GM19023 (cell line): ENCODE results near the gene KCNH2.

ENCODE experiments used
- ATAC-seq: cut with Tn5 transposase; IDR thresholded peaks from one replicate; pipeline ENCODE4 v1.9.1; 2021; ENCODE audit warnings: mild to moderate bottlenecking, moderate library complexity; ENCODE audit not compliant: unreplicated experiment

The KCNH2 gene

GRCh38 chr7:150950496-150951180, 27.5 kb downstream of the KCNH2 start:
- no peak for ATAC-seq

GRCh38 chr7:150949971-150950491, 28.1 kb downstream of the KCNH2 start:
- ATAC-seq = no peak

DNA sequence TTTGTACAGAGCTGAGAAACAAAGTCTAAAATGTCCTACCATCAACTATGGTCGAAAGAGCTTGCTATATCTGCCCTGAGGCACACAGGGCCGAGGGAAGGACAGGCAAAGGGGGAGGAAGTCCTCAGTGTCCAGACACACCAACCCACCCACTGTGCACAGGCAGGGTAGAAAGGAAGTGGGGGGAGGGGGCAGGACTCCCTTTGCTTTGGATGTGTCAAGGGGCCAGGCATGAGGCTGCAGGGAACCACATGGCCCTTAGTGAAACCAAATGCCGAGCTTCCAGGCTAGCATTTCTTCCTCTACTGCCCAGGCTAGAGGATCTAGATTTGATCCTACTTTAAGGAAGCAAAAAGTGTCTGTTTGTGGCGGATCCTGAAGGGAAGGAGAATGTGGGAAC, 28.6 kb downstream of the KCNH2 start:
- ATAC-seq = no peak

DNA sequence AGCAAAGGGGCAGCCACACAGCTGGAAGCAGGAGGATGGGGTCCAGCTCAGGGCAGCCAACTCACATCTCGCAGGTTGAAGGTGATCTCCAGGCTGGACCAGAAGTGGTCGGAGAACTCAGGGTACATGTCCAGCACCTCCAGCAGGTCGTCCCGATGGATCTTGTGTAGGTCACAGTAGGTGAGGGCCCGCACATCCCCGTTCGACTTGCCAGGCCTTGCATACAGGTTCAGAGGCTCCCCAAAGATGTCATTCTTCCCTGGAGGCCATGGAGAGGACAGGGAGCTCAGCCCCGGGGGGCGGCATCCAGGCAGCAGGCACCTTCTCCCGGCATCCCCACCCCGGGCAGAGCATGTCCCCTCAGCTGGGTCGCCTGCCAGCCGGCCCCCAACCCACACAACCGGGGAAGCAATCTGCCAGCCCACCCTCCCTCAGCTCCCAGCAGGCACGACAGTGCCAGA, 29.3 kb downstream of the KCNH2 start:
- ATAC-seq = no peak

DNA sequence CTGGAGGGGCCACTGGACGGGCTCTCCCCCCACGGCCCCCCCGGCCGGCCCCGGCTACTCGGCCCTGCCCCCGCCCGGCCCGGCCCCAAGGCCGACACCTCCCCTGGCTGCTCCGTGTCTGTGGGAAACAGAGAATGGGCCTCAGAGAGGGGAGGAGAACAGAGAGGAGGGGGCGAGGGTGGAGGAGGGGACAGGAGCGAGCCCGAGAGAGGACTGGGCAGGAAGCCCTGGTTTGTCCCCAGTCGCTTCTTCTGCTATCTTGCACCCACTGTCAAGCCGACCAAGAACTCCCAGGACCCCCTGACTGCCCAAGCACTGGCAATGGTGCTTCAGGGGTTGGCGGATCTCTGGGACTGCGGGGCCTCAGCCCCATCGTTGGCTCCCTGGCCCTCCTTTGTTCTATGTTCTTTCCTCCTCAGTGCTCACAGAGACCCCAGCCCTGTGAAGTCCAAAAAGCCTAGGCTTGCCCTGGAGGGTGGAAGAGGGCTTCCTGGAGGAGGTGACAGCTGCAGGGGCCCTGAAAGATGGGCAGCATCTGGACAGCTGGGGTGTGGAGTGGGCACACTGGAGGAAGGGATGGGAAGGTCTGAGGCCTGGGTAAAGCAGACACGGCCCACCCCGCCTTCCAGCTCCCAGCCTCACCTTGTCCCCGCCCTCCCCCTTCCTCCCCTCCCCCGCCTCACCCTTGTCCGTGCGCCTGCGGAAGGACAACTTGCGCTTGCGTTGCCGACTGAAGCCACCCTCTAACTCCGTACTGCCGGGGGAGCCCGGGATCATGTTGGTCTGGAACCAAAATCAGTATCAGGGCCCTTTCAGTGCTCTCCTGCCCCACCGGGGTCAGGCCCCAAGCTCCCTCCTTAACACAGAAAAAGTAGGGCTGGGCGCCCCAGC, 30.1 kb downstream of the KCNH2 start:
- no peak for ATAC-seq

GRCh38 chr7:150947241-150947745, 30.8 kb downstream of the KCNH2 start:
- ATAC-seq = no peak

GRCh38 chr7:150946421-150947240, 31.5 kb downstream of the KCNH2 start:
- no peak for ATAC-seq

- no peak for ATAC-seq
Measured at GRCh38 chr7:150945853-150946420, 32.2 kb downstream of the KCNH2 start.

DNA sequence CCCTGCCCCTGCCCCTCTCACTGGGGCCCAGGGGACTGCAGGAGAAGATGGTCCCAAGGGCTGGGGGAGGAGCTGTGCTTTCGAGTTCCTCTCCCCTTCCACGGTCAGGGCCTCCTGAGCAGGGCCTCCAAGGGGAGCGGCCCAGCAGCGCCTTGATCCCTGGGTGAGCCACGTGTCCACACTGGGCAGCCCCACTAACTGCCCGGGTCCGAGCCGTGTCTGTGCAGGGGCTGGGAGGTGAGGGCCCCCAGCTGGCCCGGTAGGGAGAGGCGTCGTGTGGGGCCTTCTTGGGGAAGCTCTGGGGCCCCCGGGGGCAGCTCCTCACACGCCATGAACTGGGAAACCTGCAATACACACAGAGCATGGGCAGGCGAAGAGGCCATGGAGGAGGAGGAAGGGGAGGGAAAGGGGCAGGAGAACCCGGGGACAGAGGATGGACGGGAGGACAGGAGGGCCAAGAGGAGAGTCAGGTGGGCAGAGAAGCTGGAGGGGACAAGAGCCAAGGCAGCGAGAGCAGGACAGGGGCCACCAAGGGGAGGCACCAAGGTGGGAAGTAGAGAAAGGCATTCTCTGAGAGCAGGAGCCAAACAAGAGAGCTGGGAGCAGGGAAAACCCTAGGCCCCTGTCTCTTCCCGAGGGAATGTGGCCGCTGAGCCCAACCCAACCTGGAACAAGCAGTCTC, 32.8 kb downstream of the KCNH2 start:
- ATAC-seq = no peak

DNA sequence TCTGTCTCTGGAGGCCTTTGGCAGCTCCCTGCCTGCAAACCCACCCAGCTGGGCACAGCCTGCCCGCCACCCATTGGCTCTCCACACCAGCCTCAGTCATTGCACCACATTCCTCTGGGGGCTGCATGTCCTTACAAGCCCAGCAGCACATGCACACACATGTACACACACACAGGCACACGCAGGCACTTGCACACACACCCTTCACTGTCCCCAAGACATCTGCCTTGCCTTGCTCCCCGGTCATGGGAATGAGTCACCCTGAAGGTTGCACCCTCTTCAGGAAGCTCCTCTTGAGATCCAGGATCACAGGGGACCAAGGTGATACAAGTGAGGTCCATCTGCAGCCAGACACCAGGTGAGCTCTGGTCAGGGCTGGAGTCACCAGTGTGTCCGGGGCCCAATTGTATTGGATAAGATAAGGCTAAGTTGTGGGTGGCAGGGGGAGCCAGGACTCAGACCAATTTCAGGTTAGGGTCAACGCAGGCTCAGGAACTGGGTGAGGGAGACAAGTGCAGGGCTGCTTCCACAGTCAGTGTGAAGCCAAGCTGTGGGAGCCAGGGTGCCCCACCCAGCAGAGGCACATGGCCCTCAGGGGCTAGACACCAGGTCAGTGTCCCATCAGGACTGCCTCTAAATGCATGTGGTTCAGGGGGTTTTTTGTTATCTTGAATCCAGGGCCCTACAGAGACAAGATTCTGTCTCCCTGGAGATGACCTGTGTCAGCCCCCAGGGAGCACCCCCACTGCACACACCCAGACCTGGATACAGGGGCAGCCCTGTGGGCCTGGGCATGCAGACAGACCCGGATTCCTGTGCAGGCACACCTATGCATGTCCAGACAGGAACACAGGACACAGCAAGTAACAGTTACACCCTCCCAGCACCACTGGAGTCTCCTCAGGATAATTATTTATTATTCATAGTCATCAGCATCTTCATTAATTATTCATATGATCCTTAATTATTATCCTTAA, 33.8 kb downstream of the KCNH2 start:
- no peak for ATAC-seq

GRCh38 chr7:150943453-150943814, 34.7 kb downstream of the KCNH2 start:
- ATAC-seq = no peak

- no peak for ATAC-seq
Measured at GRCh38 chr7:150942591-150943452, 35.3 kb downstream of the KCNH2 start.

DNA sequence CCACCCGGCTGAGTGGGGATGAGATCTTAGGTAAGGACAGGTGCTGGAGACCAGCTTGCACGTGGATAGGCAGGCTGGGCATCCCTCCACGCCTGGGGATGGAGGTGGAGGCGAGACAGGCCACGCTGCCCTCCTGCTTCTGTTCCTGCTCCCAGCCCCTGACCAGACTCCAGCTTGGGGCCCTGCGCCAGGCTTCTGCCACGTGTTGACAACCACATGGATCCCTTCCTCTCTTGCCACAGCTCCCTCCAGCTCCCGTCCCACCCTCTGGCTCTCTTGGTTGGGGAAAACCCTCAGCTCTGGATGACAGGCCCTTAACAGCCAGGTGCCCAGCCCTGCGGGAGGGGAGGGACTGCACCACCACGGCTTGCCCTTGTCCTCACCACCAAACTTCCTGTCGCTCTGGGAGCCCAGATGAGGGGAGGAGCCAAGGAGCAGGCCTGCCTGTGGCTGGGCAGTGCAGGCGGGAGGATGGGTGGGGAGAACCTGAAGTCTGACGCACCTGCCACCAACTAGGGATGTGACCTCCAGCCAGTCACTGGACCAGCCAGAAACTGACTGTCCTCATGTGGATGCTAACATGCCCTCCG, 36.0 kb downstream of the KCNH2 start:
- ATAC-seq = no peak

DNA sequence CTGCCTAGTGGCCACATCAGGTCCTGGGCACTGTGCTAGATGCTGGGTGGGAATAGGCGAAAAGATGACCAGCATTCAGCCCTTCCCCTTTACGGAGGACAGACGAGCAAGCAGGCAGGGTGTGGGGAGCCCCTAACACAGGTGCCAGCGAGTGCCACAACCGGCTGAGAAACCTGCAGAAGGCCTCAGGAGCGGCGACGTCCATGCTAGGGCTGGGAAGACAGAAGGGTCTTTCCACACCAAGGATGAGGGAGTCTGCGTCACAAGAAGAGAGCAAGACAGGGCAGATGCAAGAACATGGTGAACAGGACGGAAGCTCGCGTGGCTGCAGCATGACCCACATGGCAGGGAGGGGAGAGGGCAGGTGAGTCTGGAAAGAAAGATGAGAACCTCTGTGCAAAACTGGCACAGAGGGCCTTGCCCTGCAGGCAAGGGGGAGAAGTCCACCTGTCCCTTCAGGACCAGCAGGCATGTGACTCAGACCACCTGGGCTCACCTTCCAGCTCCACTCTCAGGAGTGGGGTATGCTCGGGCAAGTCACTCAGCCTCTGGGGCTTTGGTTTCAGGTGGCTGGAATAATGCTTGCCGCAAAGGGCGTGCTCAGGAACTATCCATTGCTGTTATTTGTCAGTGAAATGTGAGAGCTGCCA, 36.6 kb downstream of the KCNH2 start:
- ATAC-seq = no peak

DNA sequence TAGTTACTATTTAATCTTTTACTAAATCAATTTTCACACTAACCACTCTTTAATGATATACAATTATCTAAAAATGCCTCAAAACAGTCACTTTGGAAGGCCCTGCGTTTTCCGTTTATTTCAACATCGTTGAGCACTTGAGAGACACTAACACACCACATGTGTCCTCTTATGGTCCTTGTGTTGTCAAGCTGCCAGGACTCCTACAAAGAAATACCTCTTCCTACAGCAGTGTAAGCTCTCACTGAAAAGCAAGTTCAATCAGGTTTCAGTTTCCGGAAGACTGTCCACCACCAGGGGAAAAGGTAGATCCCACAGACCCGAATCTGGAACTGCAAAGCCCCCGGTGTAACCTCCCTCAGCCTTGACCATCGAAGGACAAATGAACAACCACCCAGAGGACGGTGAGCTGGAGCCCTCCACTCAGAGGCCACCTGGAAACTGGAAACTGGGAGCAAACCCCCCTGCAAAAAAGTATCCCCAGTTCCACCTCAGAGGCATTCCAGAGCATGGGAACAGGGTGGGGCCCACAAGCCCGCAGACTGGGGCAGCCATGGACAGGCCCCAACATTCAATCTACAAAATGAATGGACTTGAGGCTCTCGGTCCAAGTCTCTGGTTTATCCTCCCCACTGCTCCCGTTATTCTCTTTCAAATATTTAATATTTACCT, 37.6 kb downstream of the KCNH2 start:
- no peak for ATAC-seq

DNA sequence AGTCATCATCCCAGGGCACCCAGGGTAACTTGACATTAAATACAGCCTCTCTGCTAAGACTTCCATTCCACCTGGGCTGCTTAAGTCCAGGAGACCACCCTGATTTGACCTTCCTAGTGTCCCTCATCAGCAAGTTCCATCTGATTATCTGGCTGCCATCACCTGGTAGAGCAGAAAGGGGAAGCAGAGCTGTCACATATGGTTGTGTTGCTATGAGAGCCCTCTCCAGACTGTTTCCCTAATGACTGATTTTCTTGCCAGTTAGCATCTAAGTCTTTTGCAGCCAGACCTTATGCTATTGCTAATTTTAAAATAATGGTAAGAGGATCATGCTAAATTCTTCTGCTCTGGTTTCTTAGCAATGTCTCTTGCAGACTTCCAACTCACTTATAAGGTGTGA, 38.7 kb downstream of the KCNH2 start:
- ATAC-seq = no peak
